HepG2 (cell line): ENCODE measurements around the gene P2RX6. TPM values are rescaled to one million over a fixed set of nuclear protein-coding genes. Genes with fewer than 3 reads are reported as not detected.

Experiments
- ATAD3A ChIP-seq: sonication (generic); formaldehyde crosslinking; IDR thresholded peaks from 2 replicates; pipeline ENCODE4 v1.4.0; 2020; ENCODE audit warnings: missing genetic modification reagents
- ATM ChIP-seq: fragments of 450-650 bp; IDR thresholded peaks from 2 replicates; pipeline ENCODE4 v1.7.1; 2017; ENCODE audit warnings: mild to moderate bottlenecking, borderline replicate concordance
- FOXJ3 ChIP-seq: sonication (generic); formaldehyde crosslinking; IDR thresholded peaks from 2 replicates; pipeline ENCODE4 v1.4.0; 2020; ENCODE audit warnings: missing genetic modification reagents, mild to moderate bottlenecking, borderline replicate concordance
- HOMEZ ChIP-seq: IDR thresholded peaks from 2 replicates; pipeline ENCODE4 v1.6.1; 2016; ENCODE audit warnings: low read depth
- HOXD1 ChIP-seq: sonication (generic); formaldehyde crosslinking; IDR thresholded peaks from 2 replicates; pipeline ENCODE4 v1.5.0; 2020; ENCODE audit warnings: missing genetic modification reagents
- IRF2 ChIP-seq: IDR thresholded peaks from 2 replicates; pipeline ENCODE4 v1.6.1; 2018; ENCODE audit warnings: missing genetic modification reagents, missing compliant biosample characterization
- KMT2A ChIP-seq: sonication (generic); formaldehyde crosslinking; IDR thresholded peaks from 2 replicates; pipeline ENCODE4 v1.4.0; 2020; ENCODE audit warnings: missing genetic modification reagents
- MIER2 ChIP-seq: IDR thresholded peaks from 2 replicates; pipeline ENCODE4 v1.6.1; 2016; ENCODE audit warnings: missing biosample characterization, missing genetic modification reagents
- PRDM4 ChIP-seq: sonication (generic); formaldehyde crosslinking; IDR thresholded peaks from 2 replicates; pipeline ENCODE4 v1.9.0; 2021; ENCODE audit warnings: missing genetic modification reagents, borderline replicate concordance
- RFX1 ChIP-seq: fragments of 450-650 bp; IDR thresholded peaks from 2 replicates; pipeline ENCODE4 v1.6.1; 2017
- TFAP4 ChIP-seq: sonication (generic); IDR thresholded peaks from 2 replicates; pipeline ENCODE4 v1.6.1; 2016; ENCODE audit warnings: low read depth, borderline replicate concordance
- ZBTB40 ChIP-seq, 2 experiments: fragments of 450-650 bp in 1 of 2; sonication (generic) in 1 of 2; formaldehyde crosslinking in 1 of 2; IDR thresholded peaks; 2 replicates each; pipeline versions ENCODE4 v1.6.1 to v1.8.0; 2016 to 2022; ENCODE audit warnings: antibody characterized with exemption in 1 of 2, mild to moderate bottlenecking in 1 of 2, missing genetic modification reagents in 1 of 2
- ZMYM4 ChIP-seq: sonication (generic); formaldehyde crosslinking; IDR thresholded peaks from 2 replicates; pipeline ENCODE4 v1.8.1; 2023; ENCODE audit warnings: mild to moderate bottlenecking, missing genetic modification reagents
- ZNF143 ChIP-seq: sonication (generic); formaldehyde crosslinking; IDR thresholded peaks from 2 replicates; pipeline ENCODE4 v1.4.0; 2020; ENCODE audit warnings: missing genetic modification reagents
- ZNF576 ChIP-seq: sonication (generic); formaldehyde crosslinking; IDR thresholded peaks from 2 replicates; pipeline ENCODE4 v1.4.0; 2020; ENCODE audit warnings: mild to moderate bottlenecking, missing genetic modification reagents
- ZNF615 ChIP-seq: sonication (generic); formaldehyde crosslinking; IDR thresholded peaks from 2 replicates; pipeline ENCODE4 v1.5.0; 2020; ENCODE audit warnings: mild to moderate bottlenecking, missing genetic modification reagents, borderline replicate concordance
- polyA plus RNA-seq, 8 experiments: library from polyadenylated mRNA; depleted of rRNA in 3 of 8; stranded (reverse) in 7 of 8; unstranded in 1 of 8; fragments of >200 nt; fragmentation: Illumina TruSeq in 4 of 8; extraction: Trizol in 4 of 8; gene quantifications; 2 replicates each; pipeline versions ENCODE4 v1.2.1 to v1.2.3, GENCODE V29; 2011 to 2016; ENCODE audit warnings: low read depth in 4 of 8, missing spikeins in 1 of 8, mixed read lengths in 1 of 8; ENCODE audit not compliant: insufficient read depth in 1 of 8
- total RNA-seq, 5 experiments: library from RNA; depleted of rRNA; stranded (reverse); fragments of >200 nt; fragmentation: Illumina TruSeq; extraction: Trizol; gene quantifications; 2 replicates each; pipeline ENCODE4 v1.2.3, GENCODE V29; 2016; ENCODE audit warnings: low read depth in 1 of 5

The P2RX6 gene
- total and polyA plus RNA-seq, 2 of the 13 experiments (the other 11 are each of a cell fraction or from before 2014, with no cell fraction given), result 0.04 to 0.12 TPM

- TF ChIP-seq ZBTB40 (IDR thresholded peaks at IDR 0.05) (no peak), ZBTB40 (CRISPR knock-in tag; IDR thresholded peaks at IDR 0.05) (peak; percentile 59; the same call in 1 of the 2 replicates), ATM (no peak), RFX1 (no peak), IRF2 (CRISPR knock-in tag) (peak; percentile 67; the same call in 1 of the 2 replicates), KMT2A (CRISPR knock-in tag) (peak; percentile 42; the same call in 1 of the 2 replicates), FOXJ3 (CRISPR knock-in tag) (no peak), HOXD1 (no peak), MIER2 (CRISPR knock-in tag) (no peak), TFAP4 (no peak), HOMEZ (CRISPR knock-in tag) (peak; percentile 55; the same call in 1 of the 2 replicates), ATAD3A (CRISPR knock-in tag) (no peak), ZNF143 (CRISPR knock-in tag) (peak; percentile 57; the same call in 1 of the 2 replicates), ZMYM4 (CRISPR knock-in tag) (peak; percentile 64), ZNF615 (no peak), PRDM4 (CRISPR knock-in tag) (no peak), ZNF576 (0 out of 2 replicates have a peak, but pooled peaks have one; percentile 46)
Measured at GRCh38 chr22:20979940-20980453, 35.0 kb upstream of the P2RX6 start (continued).
